ENCODE results near the gene FOXN3. TPM values are rescaled to one million over a fixed set of nuclear protein-coding genes. Genes with fewer than 3 reads are reported as not detected.

Gene FOXN3
- total RNA-seq, 1 donor from 2014 or later: 41.4 TPM

- peaks cover 9% of the 10 kb centered on the region for H3K36me3 Mint-ChIP-seq (ENCODE audit: low read depth)
- H3K9me3 Mint-ChIP-seq: peaks cover 5% of the 10 kb centered on the region
- H3K4me3 Mint-ChIP-seq: no peak overlapping the region
- no peaks in the 10 kb centered on the region for H3K27me3 Mint-ChIP-seq (ENCODE audit: low read depth)
- no peak for DNase-seq (ENCODE audit: low read depth, low spot score)
- H3K27ac Mint-ChIP-seq (ENCODE audit: unreplicated experiment): no peak overlapping the region
- H3K4me1 Mint-ChIP-seq: no peaks in the 10 kb centered on the region
- TF ChIP-seq CTCF (conservative IDR thresholded peaks at IDR 0.05): no peak
These were observed 218.3 kb downstream of the FOXN3 start for GRCh38 chr14:89198544-89199329.

- H3K36me3 Mint-ChIP-seq (ENCODE audit: low read depth): peaks cover 9% of the 10 kb centered on the region
- H3K4me3 Mint-ChIP-seq: no peak overlapping the region
- TF ChIP-seq CTCF (conservative IDR thresholded peaks at IDR 0.05): no peak
- no peaks in the 10 kb centered on the region for H3K27me3 Mint-ChIP-seq (ENCODE audit: low read depth)
- no peak overlapping the region for H3K27ac Mint-ChIP-seq (ENCODE audit: unreplicated experiment)
- no peak for DNase-seq (ENCODE audit: low read depth, low spot score)
- H3K4me1 Mint-ChIP-seq: no peaks in the 10 kb centered on the region
- H3K9me3 Mint-ChIP-seq: peaks cover 5% of the 10 kb centered on the region
These were observed 219.4 kb downstream of the FOXN3 start for GRCh38 chr14:89197623-89198022.

GRCh38 chr14:89196545-89196944 is 220.5 kb downstream of the FOXN3 start:
- Mint-ChIP-seq H3K4me3 (no peak overlapping the region), H3K4me1 (no peaks in the 10 kb centered on the region), H3K27me3 (ENCODE audit: low read depth) (no peaks in the 10 kb centered on the region), H3K36me3 (ENCODE audit: low read depth) (peaks cover 9% of the 10 kb centered on the region), H3K9me3 (peaks cover 5% of the 10 kb centered on the region), H3K27ac (ENCODE audit: unreplicated experiment) (no peak overlapping the region)
- no peak for DNase-seq (ENCODE audit: low read depth, low spot score)
- TF ChIP-seq CTCF (conservative IDR thresholded peaks at IDR 0.05): no peak

- H3K36me3 Mint-ChIP-seq (ENCODE audit: low read depth): peaks cover 11% of the 10 kb centered on the region
- H3K27ac Mint-ChIP-seq (ENCODE audit: unreplicated experiment): no peak overlapping the region
- H3K9me3 Mint-ChIP-seq: peaks cover 5% of the 10 kb centered on the region
- no peak for DNase-seq (ENCODE audit: low read depth, low spot score)
- H3K4me1 Mint-ChIP-seq: peaks cover 15% of the 10 kb centered on the region
- TF ChIP-seq CTCF (conservative IDR thresholded peaks at IDR 0.05): no peak
- H3K27me3 Mint-ChIP-seq (ENCODE audit: low read depth): no peaks in the 10 kb centered on the region
- no peak overlapping the region for H3K4me3 Mint-ChIP-seq
These were observed 222.7 kb downstream of the FOXN3 start for GRCh38 chr14:89194376-89194775.

- Mint-ChIP-seq H3K4me1 (peaks cover 24% of the 10 kb centered on the region), H3K36me3 (ENCODE audit: low read depth) (peaks cover 7% of the 10 kb centered on the region), H3K27ac (ENCODE audit: unreplicated experiment) (peak overlapping the region; percentile 83), H3K9me3 (peaks cover 1% of the 10 kb centered on the region), H3K27me3 (ENCODE audit: low read depth) (no peaks in the 10 kb centered on the region), H3K4me3 (peak overlapping the region; percentile 61)
- TF ChIP-seq CTCF (conservative IDR thresholded peaks at IDR 0.05): no peak
- DNase-seq (ENCODE audit: low read depth, low spot score): peak; percentile 63
These were observed 226.1 kb downstream of the FOXN3 start for GRCh38 chr14:89190765-89191513.

All from neural crest cell (in vitro differentiated cells).